A549 treated with DMSO at 1 μM for 4 hours (cell line): ENCODE results near the gene PRAC1. TPM values are rescaled to one million over a fixed set of nuclear protein-coding genes. Genes with fewer than 3 reads are reported as not detected.

Source experiments
- total RNA-seq: library from RNA; stranded (reverse); fragments of 200-300 nt; extraction: Qiagen RNA extraction; gene quantifications from 5 replicates; pipeline ENCODE4 v1.2.3, GENCODE V29; 2022; ENCODE audit warnings: low read depth

Gene PRAC1
- not detected in 5 replicates for total RNA-seq

DNA sequence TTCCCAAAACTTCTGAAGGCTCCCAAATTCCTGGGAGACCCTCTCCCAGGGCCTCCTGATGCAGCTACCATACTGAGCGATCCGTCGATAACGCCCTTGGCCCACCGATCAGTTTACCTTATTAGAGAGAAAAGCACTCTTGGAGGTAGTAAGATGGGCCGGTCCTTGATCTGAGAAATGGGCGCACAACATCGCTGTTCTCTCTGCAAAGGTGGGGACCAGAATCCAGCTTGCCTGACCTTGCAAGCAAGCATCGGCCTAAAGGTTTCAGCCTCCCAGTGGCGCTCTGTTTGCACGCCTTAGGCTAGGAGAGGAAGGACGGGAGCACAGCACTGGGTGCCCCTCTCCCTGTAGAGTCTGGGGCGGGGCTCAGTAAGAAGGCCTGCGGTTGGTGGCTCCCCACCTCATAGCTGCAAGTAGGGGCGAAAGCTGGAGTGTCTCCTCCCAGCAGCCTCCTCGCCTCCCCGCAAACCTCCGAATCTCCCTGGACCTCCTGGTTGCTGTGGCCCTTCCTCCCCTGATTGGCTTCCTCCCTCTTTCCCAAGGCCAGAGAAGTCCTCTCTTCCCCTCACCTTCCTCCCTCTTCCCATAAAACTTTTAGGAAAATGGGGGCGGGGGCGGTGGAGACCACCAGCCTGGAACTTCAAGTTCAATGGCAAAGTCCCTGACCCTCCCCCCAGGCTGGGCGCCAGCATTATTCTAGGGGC lies at the start of gene PRAC1:
Gene PRAC1 (minus strand): TSS at position 318 of the 707 bp plus-strand sequence. CDS start 126 bp downstream, at position 192.

GRCh38 chr17:48728232-48729231 lies 6.2 kb upstream of the PRAC1 start, which contains the start of gene HOXB13:
Gene HOXB13 (minus strand): TSS chr17:48728750. CDS start chr17:48728593, 157 bp downstream.

DNA sequence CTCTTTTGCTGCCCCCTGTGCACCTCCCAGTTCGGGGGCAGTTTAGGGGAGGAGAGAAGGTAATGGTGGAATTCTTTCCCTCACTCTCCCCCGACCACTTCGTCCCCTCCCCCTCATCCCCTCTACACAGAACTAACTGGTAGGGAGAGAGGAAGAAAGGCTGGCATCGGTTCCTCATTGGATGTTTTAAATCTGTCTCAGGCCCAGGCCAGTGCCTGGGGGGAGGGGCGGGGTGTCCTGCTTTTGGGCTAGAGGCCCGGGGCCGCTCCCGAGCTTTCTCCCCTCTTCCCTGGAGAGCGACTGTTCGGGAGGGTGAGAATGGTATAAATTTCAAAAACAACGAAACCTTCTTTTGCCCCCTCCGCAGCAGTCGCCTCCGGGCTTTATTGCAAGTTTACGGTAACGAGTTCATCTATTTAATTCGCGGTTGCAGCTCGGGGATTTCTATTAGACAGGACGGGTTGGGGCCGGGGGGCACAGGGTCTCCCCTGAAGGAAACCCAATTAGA lies 651 bp upstream of the PRAC1 start, which contains the start of gene PRAC2:
Gene PRAC2 (plus strand): TSS at position 271 of the 508 bp plus-strand sequence. CDS start 1,226 bp downstream, outside the sequence.

Other genes with a start within 250 kb of the PRAC1 start
- not detected in 5 replicates for gene HOXB1, start 191.5 kb downstream of the PRAC1 start, total RNA-seq
- gene HOXB2, start 177.4 kb downstream of the PRAC1 start, total RNA-seq, result 0.43 to 0.74 TPM (median 0.70 TPM) in 5 replicates
- 0.08 to 0.18 TPM (median 0.16 TPM) in 5 replicates for gene HOXB4, start 144.2 kb downstream of the PRAC1 start, total RNA-seq
- 4.6 to 5.8 TPM (median 5.5 TPM) in 5 replicates for gene HOXB3, start 132.3 kb downstream of the PRAC1 start, total RNA-seq
- gene HOXB5, start 128.7 kb downstream of the PRAC1 start, total RNA-seq, result 1.2 to 3.3 TPM (median 2.4 TPM) in 5 replicates
- 4.7 to 7.8 TPM (median 7.0 TPM) in 5 replicates for gene HOXB6, start 117.5 kb downstream of the PRAC1 start, total RNA-seq
- gene HOXB7, start 111.5 kb downstream of the PRAC1 start, total RNA-seq, result 27.0 to 35.8 TPM (median 31.6 TPM) in 5 replicates
- 6.1 to 9.0 TPM (median 7.9 TPM) in 5 replicates for gene HOXB8, start 107.2 kb downstream of the PRAC1 start, total RNA-seq
- 8.1 to 10.1 TPM (median 8.4 TPM) in 5 replicates for gene HOXB9, start 96.2 kb downstream of the PRAC1 start, total RNA-seq
- gene PRAC2, start 667 bp upstream of the PRAC1 start, total RNA-seq, result not detected in 5 replicates
- 1.7 to 2.7 TPM (median 2.3 TPM) in 5 replicates for gene HOXB13, start 6.2 kb upstream of the PRAC1 start, total RNA-seq
- gene TTLL6, start 94.7 kb upstream of the PRAC1 start, total RNA-seq, result 0.50 to 0.60 TPM (median 0.56 TPM) in 5 replicates
- 64.9 to 77.4 TPM (median 68.9 TPM) in 5 replicates for gene CALCOCO2, start 108.5 kb upstream of the PRAC1 start, total RNA-seq
- 498 to 723 TPM (median 555 TPM) in 5 replicates for gene ATP5MC1, start 170.3 kb upstream of the PRAC1 start, total RNA-seq
- gene UBE2Z, start 185.9 kb upstream of the PRAC1 start, total RNA-seq, result 125 to 133 TPM (median 130 TPM) in 5 replicates
- gene SNF8, start 222.3 kb upstream of the PRAC1 start, total RNA-seq, result 271 to 317 TPM (median 289 TPM) in 5 replicates
- 2.9 to 4.4 TPM (median 3.8 TPM) in 5 replicates for gene GIP, start 246.1 kb upstream of the PRAC1 start, total RNA-seq